Hematopoietic multipotent progenitor cell (in vitro differentiated cells): Measurements from ENCODE around the gene HDAC10. TPM values are rescaled to one million over a fixed set of nuclear protein-coding genes. Genes with fewer than 3 reads are reported as not detected.
A peak's percentile ranks its signal among the peaks of the same experiment; 100 is the strongest.

Source experiments
- DNase-seq, 3 donors: peaks; one replicate each; pipeline ENCODE4 v3.0.0-alpha.2; 2011 to 2015; ENCODE audit warnings: low read depth in 2 of 3, low spot score in 2 of 3
- total RNA-seq: library from RNA; depleted of rRNA; stranded (reverse); fragments of >200 nt; gene quantifications from one replicate; pipeline ENCODE4 v1.2.3, GENCODE V29; 2012

Gene HDAC10
- total RNA-seq, 1 donor: 51.7 TPM

GRCh38 chr22:50244420-50245213 lies 6.4 kb downstream of the HDAC10 start, which contains the start of gene TUBGCP6:
Gene TUBGCP6, minus strand, starts transcription at chr22:50245023. Its CDS starts 564 bp downstream, at chr22:50244459.
- peak; percentile 84 to 94 (median 94) for DNase-seq

GRCh38 chr22:50243685-50244419 lies 7.2 kb downstream of the HDAC10 start:
- no peak for DNase-seq

DNA sequence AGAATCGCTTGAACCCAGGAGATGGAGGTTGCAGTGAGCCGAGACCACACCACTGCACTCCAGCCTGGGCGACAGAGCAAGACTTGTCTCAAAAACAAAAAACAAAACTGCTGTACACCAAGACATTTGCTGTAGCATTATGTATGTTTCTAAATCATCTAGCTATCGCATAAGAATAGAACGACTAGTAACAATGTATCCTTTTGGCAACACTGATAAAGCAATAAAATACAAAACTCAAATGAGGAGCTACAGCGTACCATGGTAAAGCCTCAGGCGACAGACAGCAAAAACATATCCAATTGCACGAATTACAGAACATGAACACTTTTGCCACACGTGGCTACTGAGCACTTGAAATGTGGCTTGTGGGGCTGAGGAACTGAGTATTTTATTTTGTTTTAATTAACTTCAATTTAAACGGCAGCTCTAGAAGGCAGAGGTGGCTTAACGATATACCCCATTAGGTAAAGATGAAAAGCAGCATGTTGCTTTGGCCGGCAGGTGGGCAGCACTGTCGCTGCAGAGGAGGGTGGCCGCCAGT lies 8.6 kb downstream of the HDAC10 start:
- no peak for DNase-seq

GRCh38 chr22:50238755-50239154 lies 12.3 kb downstream of the HDAC10 start:
- DNase-seq: no peak

GRCh38 chr22:50236731-50237409 lies 14.2 kb downstream of the HDAC10 start:
- peak in 2 of 3 donors; percentile 33 to 45 for DNase-seq

DNA sequence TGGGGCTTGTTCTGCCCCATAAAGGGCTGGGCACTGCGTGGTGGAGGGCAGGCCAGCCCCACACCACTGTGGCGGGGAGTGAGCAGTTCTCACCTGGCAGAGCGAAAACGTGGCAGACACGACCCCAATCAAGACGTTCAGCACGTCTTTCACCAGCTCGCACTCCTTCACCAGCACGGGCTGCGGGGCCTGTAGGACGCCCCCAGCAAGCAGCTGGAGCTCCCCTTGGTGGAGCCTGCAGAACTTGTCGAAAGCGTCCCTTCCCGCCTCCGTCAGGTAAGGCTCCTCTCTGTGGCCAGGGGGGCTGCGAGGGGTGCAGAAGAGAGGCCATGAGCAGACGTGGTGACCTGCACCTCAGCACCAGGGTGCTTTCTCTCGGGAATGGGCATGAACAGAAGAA lies 17.8 kb downstream of the HDAC10 start:
- no peak for DNase-seq

GRCh38 chr22:50232481-50233151 lies 18.4 kb downstream of the HDAC10 start:
- no peak for DNase-seq

- no peak for DNase-seq
Measured at GRCh38 chr22:50229370-50229769, 21.7 kb downstream of the HDAC10 start.

DNA sequence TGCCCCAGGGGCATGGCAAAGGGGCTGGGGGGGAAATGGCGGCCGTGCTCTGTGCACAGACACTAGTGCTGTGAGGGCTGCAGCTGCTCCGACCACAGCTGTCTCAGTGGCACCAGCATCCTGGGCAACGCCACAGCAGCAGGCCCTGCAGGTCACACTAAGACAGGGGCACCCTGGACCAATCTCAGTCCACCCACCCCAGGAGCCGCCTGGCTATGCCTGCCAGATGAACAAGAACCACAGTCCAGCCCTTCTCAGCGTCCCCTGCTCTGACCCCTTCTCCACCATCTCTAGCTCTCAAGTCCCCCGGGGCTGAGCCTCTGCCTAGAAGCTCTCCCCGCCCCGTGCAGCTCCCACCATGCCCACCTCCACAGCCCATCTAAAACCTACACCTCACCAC lies 22.7 kb downstream of the HDAC10 start:
- no peak for DNase-seq

GRCh38 chr22:50227579-50228215 lies 23.4 kb downstream of the HDAC10 start:
- DNase-seq: no peak

DNA sequence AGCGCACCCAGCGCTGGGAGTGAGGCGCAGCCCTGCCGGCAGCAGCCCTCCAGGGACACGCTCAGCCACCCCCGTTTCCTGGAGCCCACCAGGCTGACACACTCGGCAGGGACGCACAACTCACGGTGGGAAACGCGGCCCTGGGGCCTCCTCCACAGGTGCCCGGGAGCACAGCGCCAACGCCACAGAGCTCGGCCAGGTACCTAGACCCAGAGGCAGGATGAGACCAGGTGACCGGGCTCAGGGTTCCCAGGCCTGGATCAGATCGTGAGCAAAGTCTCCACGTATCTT lies 24.2 kb downstream of the HDAC10 start:
- no peak for DNase-seq

DNA sequence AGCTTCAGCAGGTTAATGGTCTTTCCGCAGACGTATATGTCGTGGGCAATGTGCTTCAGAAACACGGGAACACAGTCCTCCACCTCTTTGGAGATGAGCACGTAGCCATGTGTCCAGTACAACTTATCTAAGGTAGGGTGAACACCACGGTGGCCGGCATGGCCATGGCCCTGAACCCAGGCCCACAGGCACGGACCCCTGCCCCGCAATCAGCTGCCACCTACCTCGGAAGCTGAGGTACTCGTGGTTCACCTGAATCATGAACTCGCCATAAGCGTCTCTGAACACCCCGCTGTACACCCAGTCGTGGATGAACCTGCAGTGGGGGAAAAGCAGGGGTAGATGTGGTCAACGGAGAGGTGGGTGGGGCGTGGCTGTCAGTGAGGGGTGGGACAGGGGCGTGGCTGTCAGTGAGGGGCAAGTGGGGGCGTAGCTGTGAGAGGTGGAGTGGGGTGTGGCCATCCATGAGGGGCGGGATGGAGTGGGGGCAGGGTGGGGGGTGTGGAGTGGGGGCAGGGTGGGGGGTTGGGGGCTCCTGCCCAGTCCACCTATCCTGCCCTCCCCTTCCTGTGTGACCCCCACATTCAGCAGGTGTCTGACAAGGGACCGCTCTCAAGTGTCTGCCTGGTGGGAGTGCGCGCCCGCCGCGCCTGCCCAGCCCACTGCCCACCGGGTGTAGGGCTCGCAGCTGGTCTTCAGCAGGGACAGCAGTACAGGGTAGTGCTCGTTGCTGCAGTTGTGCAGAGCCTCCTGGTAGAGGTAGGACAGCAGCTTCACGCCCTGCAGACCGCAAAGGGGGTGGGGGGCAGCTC lies 24.8 kb downstream of the HDAC10 start:
- no peak for DNase-seq

GRCh38 chr22:50225200-50225969 lies 25.7 kb downstream of the HDAC10 start:
- no peak for DNase-seq

- no peak for DNase-seq
Measured at GRCh38 chr22:50224071-50224470, 27.0 kb downstream of the HDAC10 start.

DNA sequence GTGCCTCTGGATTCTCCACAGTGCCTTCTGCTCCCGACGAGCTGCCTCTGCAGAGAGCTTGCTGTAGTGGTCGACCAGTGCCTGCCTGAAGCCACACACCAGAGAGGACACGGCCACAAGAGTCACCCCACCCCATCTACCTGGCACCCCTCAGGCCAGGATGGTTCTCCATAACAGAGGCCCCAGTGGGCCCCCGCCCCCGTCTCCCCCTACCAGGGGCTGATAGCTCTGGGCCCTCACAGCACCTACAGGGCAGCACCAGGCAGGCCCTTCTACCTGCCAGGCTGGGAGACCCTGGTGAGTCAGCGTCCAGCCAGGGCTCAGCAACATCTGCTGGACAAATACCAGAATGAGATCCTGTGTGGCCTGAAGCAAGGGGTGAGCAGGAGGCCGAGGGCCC lies 28.6 kb downstream of the HDAC10 start:
- no peak for DNase-seq

DNA sequence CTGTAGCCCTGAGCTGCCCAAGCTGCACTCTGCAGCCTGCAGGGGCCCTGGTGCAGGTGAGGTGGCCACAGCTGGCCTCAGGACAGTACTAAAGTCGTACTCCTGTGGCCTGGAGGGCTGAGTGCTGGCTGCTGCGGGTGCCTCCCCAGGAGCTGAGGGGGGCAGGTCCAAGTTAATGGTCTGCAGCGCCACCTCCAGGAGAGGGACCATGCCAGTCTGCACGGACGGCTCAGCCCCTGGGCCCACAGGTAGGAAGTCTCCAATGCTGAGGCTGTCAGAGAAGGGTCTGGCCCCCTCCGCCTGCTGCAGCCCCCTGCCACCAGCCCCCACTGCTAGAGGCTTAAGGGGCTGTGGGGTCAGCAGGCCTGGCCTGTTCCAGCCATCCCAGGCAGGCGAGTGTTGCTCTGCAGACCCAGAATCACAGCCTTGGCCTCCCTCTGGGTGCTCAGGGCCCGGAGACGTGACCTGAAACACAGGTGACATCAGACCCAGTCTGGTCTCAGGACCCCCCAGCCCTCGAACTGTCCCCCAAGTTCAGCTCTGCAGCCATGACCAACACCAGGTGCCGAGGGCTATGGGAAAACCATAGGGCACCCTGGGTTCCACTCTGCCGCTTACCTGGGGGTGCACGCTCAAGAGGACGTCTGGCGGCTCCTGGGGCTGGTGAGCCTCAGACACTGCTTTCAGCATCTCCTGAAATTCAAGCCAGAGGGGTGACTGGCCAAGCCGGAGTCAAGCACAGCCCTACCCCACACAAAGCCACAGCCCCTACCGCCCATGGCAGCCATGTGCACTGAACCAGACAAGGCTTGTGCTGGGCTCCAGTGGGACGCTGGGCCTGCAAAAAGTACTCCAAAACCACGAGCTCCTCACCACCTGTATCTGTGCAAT lies 29.4 kb downstream of the HDAC10 start:
- DNase-seq: no peak

GRCh38 chr22:50220603-50221409 lies 30.3 kb downstream of the HDAC10 start:
- no peak for DNase-seq
